Adrenal gland (tissue), 12 donors: ENCODE data around the gene UBC. TPM values are rescaled to one million over a fixed set of nuclear protein-coding genes. Genes with fewer than 3 reads are reported as not detected.
"Not testable (repeated sequence)": the region's sequence is repeated elsewhere in the genome, so short reads cannot be mapped to it uniquely, and the experiment has no call there.

Source experiments
- DNase-seq, 7 donors: peaks; one replicate each; pipeline ENCODE4 v3.0.0-alpha.2; 2019 to 2020
- H3K27ac ChIP-seq, 5 donors: fragments of 200-600 bp; sonication (generic) in 4 of 5; 1 replicate in 3 of 5; 2 replicates in 2 of 5; pipeline versions ENCODE4 v1.5.1 to v1.8.0; 2016 to 2020; ENCODE audit warnings: mild to moderate bottlenecking in 1 of 5
- H3K27me3 ChIP-seq: fragments of 200-600 bp; 2 replicates; pipeline ENCODE4 v1.8.0; 2021
- H3K36me3 ChIP-seq, 2 donors: fragments of 200-600 bp; replicated peaks in 1 of 2; 1 replicate in 1 of 2; 2 replicates in 1 of 2; pipeline versions ENCODE4 v1.5.1 to v1.8.0; 2018 to 2022
- H3K4me1 ChIP-seq, 2 donors: fragments of 200-600 bp; replicated peaks in 1 of 2; 1 replicate in 1 of 2; 2 replicates in 1 of 2; pipeline versions ENCODE4 v1.5.1 to v1.8.0; 2018 to 2021
- H3K4me3 ChIP-seq, 4 donors: fragments of 200-600 bp; sonication (generic) in 3 of 4; one replicate each; pipeline ENCODE4 v1.5.1; 2016 to 2018
- H3K9me3 ChIP-seq, 3 donors: fragments of 200-600 bp; sonication (generic) in 1 of 3; replicated peaks in 1 of 3; 1 replicate in 2 of 3; 2 replicates in 1 of 3; pipeline versions ENCODE4 v1.5.1 to v1.8.0; 2016 to 2021
- POLR2A ChIP-seq, 2 donors: fragments of 450-650 bp; IDR thresholded peaks; one replicate each; pipeline ENCODE4 v1.6.1; 2017; ENCODE audit warnings: antibody characterized with exemption in 2 of 2, mild to moderate bottlenecking in 2 of 2, moderate library complexity in 1 of 2
- WGBS, 4 donors: extraction: QIAGEN DNeasy Blood & Tissue Kit in 2 of 4; methylation state at CpG; one replicate each; pipeline versions ENCODE4 v1.1.5 to v1.1.7; 2013 to 2017; 5-methylcytosine and 5-hydroxymethylcytosine counted together
- intact Hi-C, 2 donors: fragments of 100-400 bp; cut with DNase I; formaldehyde crosslinking; loops; one replicate each; pipeline versions ENCODE4 v1.14.1 to v1.15.0; 2022 to 2023
- polyA plus RNA-seq, 3 donors: library from polyadenylated mRNA; stranded (reverse); fragments of 200-250 nt in 2 of 3; fragments of 350-450 nt in 1 of 3; fragmentation: Illumina TruSeq in 1 of 3; extraction: RNeasy Lipid Tissue Mini Kit (QIAGEN cat#74804) in 1 of 3; gene quantifications; one replicate each; pipeline ENCODE4 v1.2.3, GENCODE V29; 2013 to 2014
- total RNA-seq, 9 donors: library from RNA; depleted of rRNA in 4 of 9; stranded (reverse); fragments of >200 nt in 4 of 9; fragments of 120-200 nt in 1 of 9; fragmentation: NEBNext Ultra II Directional in 1 of 9; extraction: Animal tissue kit (Norgen Biotek cat#: 25700) in 1 of 9; gene quantifications; one replicate each; pipeline versions ENCODE4 v1.1.0 to v1.2.4, GENCODE V29; 2013 to 2023
- TF ChIP-seq, protein P1 (sequence below), 6 experiments: fragments of 450-650 bp in 4 of 6; fragments of 200-600 bp in 2 of 6; sonication (generic) in 1 of 6; IDR thresholded peaks; 1 replicate in 5 of 6; 2 replicates in 1 of 6; pipeline versions ENCODE4 v1.5.1 to v1.8.0; 2016 to 2021; ENCODE audit warnings: antibody characterized with exemption in 6 of 6, mild to moderate bottlenecking in 2 of 6, moderate library complexity in 1 of 6
- donor health status: healthy with polysubstance abuse.
- donor health status: Bipolar disorder and iron deficiency.
- donor health status: DM: yes; HTN: yes; CAD: no.
- donor health status: DM: no; HTN: no; CAD: no.
- donor health status: DM: no; HTN: no; CAD: no.
- donor health status: DM: yes; HTN: yes; CAD: no.

The UBC gene
- total and polyA plus RNA-seq, 12 donors = 797 to 1,869 (median 1,116) TPM

DNA sequence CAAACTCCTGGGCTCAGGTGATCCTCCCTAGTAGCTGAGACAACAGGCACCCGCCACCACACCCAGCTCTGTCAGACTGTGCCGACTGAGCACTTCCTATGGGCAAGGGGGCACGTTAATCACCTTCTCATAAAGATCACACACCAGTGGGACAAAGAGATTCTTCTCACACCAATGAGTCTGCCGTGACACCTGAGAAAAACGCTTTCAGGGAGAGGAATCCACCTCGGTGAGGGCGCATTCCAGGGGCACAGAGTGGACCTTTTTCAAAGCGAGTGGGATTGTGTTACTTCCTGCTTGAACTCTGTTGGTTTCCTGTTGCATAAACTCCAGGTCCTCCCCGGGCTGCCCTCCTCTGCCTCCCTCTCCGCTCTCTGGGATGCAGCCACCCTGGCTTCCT lies 33.3 kb downstream of the UBC start:
- Histone ChIP-seq H3K4me1 (peaks cover 0 to 4% of the 10 kb centered on the region in 2 donors), H3K9me3 (no peaks in the 10 kb centered on the region), H3K4me3 (no peak overlapping the region), H3K27ac (no peak overlapping the region), H3K27me3 (no peaks in the 10 kb centered on the region), H3K36me3 (no peaks in the 10 kb centered on the region)
- intact Hi-C loops = no loop called here
- WGBS, 4 donors = 58 to 75% (median 66%) methylated on average over 8 to 10 of the region's 10 CpGs
- no peak for DNase-seq
- TF ChIP-seq, protein P1, sequence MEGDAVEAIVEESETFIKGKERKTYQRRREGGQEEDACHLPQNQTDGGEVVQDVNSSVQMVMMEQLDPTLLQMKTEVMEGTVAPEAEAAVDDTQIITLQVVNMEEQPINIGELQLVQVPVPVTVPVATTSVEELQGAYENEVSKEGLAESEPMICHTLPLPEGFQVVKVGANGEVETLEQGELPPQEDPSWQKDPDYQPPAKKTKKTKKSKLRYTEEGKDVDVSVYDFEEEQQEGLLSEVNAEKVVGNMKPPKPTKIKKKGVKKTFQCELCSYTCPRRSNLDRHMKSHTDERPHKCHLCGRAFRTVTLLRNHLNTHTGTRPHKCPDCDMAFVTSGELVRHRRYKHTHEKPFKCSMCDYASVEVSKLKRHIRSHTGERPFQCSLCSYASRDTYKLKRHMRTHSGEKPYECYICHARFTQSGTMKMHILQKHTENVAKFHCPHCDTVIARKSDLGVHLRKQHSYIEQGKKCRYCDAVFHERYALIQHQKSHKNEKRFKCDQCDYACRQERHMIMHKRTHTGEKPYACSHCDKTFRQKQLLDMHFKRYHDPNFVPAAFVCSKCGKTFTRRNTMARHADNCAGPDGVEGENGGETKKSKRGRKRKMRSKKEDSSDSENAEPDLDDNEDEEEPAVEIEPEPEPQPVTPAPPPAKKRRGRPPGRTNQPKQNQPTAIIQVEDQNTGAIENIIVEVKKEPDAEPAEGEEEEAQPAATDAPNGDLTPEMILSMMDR (IDR thresholded peaks at IDR 0.05) = no peak
- TF ChIP-seq POLR2A (IDR thresholded peaks at IDR 0.05) = no peak

DNA sequence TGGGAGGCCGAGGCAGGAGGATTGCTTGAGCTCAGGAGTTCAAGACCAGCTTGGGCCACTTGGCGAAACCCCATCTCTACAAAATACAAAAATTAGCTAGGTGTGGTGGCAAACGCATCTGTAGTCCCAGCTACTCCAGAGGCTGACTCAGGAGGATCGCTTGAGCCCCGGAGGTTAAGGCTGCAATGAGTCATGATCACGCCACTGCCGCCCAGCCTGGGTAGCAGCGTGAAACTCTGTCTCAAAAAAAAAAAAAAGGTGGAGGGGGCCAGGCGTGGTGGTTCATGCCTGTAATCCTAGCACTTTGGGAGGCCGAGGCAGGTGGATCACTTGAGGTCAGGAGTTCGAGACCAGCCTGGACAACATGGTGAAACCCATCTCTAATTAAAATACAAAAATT lies 34.1 kb downstream of the UBC start:
- H3K27me3 ChIP-seq, H3K4me3 ChIP-seq, H3K9me3 ChIP-seq, intact Hi-C loops, H3K27ac ChIP-seq, H3K36me3 ChIP-seq, DNase-seq, H3K4me1 ChIP-seq: not testable (repeated sequence)
- WGBS, 4 donors = 59 to 87% (median 74%) methylated on average over 6 to 11 of the region's 11 CpGs

DNA sequence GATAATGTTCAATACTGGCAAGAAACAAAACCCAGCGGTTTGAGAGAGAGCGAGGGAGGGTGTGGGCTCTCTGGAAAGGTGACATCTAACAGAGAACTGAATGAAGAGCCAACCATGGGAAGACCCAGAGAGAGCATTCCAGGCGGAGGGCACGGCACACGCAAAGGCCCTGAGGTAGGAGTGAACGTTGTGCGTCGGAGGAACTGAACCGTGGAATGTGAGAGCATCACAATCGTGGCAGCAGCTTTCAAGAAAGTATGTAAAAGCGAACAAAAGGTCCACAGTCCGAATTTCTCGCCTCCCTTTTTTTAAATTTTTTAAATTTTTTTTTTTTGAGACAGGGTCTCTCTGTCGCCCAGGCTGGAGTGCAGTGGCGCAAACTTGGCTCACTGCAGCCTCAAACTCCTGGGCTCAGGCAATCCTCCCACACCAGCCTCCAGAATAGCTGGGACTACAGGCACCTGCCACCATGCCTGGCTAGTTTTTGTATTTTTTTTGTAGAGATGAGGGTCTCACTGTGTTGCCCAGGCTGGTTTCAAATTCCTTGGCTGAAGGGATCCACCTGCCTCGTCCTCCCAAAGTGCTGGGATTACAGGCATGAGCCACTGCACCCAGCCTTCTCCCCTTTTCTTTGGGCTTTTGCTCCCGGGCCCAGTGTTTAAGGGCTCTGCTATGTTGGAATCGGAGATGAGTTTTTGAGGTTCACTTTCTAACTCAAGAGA lies 35.5 kb downstream of the UBC start:
- H3K36me3 ChIP-seq = no peaks in the 10 kb centered on the region
- no peaks in the 10 kb centered on the region for H3K9me3 ChIP-seq
- no peak overlapping the region for H3K27ac ChIP-seq
- H3K4me1 ChIP-seq = peaks cover 0 to 4% of the 10 kb centered on the region in 2 donors
- no peak overlapping the region for H3K4me3 ChIP-seq
- no peak for TF ChIP-seq POLR2A (IDR thresholded peaks at IDR 0.05)
- TF ChIP-seq, protein P1 (IDR thresholded peaks at IDR 0.05) = no peak
- intact Hi-C loops = no loop called here
- 90 to 94% (median 92%) methylated on average over 18 of the region's 18 CpGs for WGBS, 4 donors
- DNase-seq = no peak
- H3K27me3 ChIP-seq = no peaks in the 10 kb centered on the region

DNA sequence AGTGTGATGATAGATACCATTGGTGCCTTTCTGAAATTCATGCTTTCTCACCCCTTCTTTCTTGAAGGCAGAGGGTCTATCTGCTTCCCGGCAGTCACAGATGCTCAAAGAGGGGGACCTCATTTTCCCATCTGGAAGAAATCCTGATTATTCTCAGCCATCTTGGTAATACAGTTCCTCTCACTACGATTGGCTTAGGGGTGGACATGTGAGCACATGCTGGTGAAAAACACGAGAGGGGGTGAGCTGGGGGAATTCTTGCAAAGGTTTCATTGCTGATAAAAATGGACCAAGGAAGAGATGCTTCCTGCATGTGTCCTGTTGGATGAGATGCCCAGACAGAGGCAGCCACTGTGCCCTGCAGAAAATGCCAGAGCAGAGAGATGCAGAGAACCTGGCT lies 37.0 kb downstream of the UBC start:
- no peaks in the 10 kb centered on the region for H3K36me3 ChIP-seq
- H3K27me3 ChIP-seq = no peaks in the 10 kb centered on the region
- H3K9me3 ChIP-seq = no peaks in the 10 kb centered on the region
- no peak overlapping the region for H3K27ac ChIP-seq
- peaks cover 0 to 2% of the 10 kb centered on the region in 2 donors for H3K4me1 ChIP-seq
- TF ChIP-seq POLR2A (IDR thresholded peaks at IDR 0.05) = no peak
- TF ChIP-seq, protein P1 (IDR thresholded peaks at IDR 0.05) = no peak
- H3K4me3 ChIP-seq = no peak overlapping the region
- no peak for DNase-seq
- intact Hi-C loops = no loop called here
- 72 to 85% (median 78%) methylated on average over 3 of the region's 3 CpGs for WGBS, 4 donors

DNA sequence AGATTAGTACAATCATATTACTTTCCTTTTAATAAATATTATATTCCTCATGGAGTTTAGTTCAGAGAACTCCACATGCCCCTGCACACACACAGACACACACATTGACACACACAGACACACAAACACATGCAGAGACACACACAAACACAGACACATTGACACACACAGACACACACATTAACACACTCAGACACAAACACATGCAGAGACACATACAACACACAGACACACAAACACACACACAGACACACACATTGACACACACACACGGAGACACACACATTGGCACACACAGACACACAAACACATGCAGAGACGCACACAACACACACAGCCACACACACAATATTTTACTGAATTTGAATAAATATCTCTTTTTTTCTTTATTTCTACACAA lies 38.3 kb downstream of the UBC start:
- Histone ChIP-seq H3K4me1 (peaks cover 0 to 14% of the 10 kb centered on the region in 2 donors), H3K4me3 (no peak overlapping the region), H3K9me3 (no peaks in the 10 kb centered on the region), H3K27me3 (no peaks in the 10 kb centered on the region), H3K27ac (no peak overlapping the region), H3K36me3 (no peaks in the 10 kb centered on the region)
- WGBS, 4 donors = 70 to 90% (median 83%) methylated on average over 2 of the region's 2 CpGs
- TF ChIP-seq, protein P1 (IDR thresholded peaks at IDR 0.05) = no peak
- no peak for TF ChIP-seq POLR2A (IDR thresholded peaks at IDR 0.05)
- DNase-seq = no peak
- intact Hi-C loops = no loop called here
